Lung (tissue), 12 donors: ENCODE measurements around the gene LRRTM4. TPM values are rescaled to one million over a fixed set of nuclear protein-coding genes. Genes with fewer than 3 reads are reported as not detected.
"Not testable (repeated sequence)": the region's sequence is repeated elsewhere in the genome, so short reads cannot be mapped to it uniquely, and the experiment has no call there.

Source experiments
- ATAC-seq: fragments of 200-7000 bp; cut with Tn5 transposase; one replicate; pipeline ENCODE4 v1.9.1; 2020; ENCODE audit warnings: moderate number of reproducible peaks; ENCODE audit not compliant: insufficient read depth, low FRiP score
- DNase-seq, 3 donors: peaks; one replicate each; pipeline ENCODE4 v3.0.0-alpha.2; 2013 to 2017
- H3K27ac ChIP-seq, 2 donors: one replicate each; pipeline ENCODE4 v1.5.1; 2013; ENCODE audit warnings: mild to moderate bottlenecking in 2 of 2, moderate library complexity in 2 of 2, control low read depth in 1 of 2, inconsistent platforms in 1 of 2, low read depth in 1 of 2, low read length in 1 of 2
- H3K27me3 ChIP-seq, 3 donors: one replicate each; pipeline ENCODE4 v1.5.1; 2013; ENCODE audit warnings: low read length in 2 of 3; ENCODE audit not compliant: control insufficient read depth in 3 of 3, insufficient read depth in 3 of 3
- H3K36me3 ChIP-seq, 4 donors: one replicate each; pipeline ENCODE4 v1.5.1; 2013; ENCODE audit warnings: low read length in 4 of 4, mild to moderate bottlenecking in 1 of 4, moderate library complexity in 1 of 4; ENCODE audit not compliant: control insufficient read depth in 4 of 4, insufficient read depth in 4 of 4
- H3K4me1 ChIP-seq, 5 donors: one replicate each; pipeline ENCODE4 v1.5.1; 2013; ENCODE audit warnings: low read length in 5 of 5, mild to moderate bottlenecking in 2 of 5, moderate library complexity in 1 of 5; ENCODE audit not compliant: control insufficient read depth in 5 of 5, insufficient read depth in 5 of 5
- H3K4me3 ChIP-seq: one replicate; pipeline ENCODE4 v1.5.1; 2013; ENCODE audit warnings: mild to moderate bottlenecking, control low read depth, moderate library complexity
- H3K9ac ChIP-seq, 2 donors: one replicate each; pipeline ENCODE4 v1.5.1; 2013; ENCODE audit warnings: low read length in 2 of 2, control low read depth in 1 of 2; ENCODE audit not compliant: insufficient read depth in 1 of 2
- H3K9me3 ChIP-seq, 4 donors: one replicate each; pipeline ENCODE4 v1.5.1; 2013; ENCODE audit warnings: low read length in 3 of 4, mild to moderate bottlenecking in 1 of 4, moderate library complexity in 1 of 4; ENCODE audit not compliant: control insufficient read depth in 4 of 4, insufficient read depth in 3 of 4
- CTCF ChIP-seq: IDR thresholded peaks from 2 replicates; pipeline ENCODE4 v1.5.1; 2012; ENCODE audit warnings: mild to moderate bottlenecking; ENCODE audit errors: control extremely low read depth, extremely low read depth
- WGBS, 2 donors: extraction: QIAGEN DNeasy Blood & Tissue Kit; methylation state at CpG; one replicate each; pipeline ENCODE4 v1.1.7; 2013; 5-methylcytosine and 5-hydroxymethylcytosine counted together
- polyA plus RNA-seq, 2 donors: library from polyadenylated mRNA; stranded (reverse); fragments of 200-250 nt; gene quantifications; one replicate each; pipeline ENCODE4 v1.2.1, GENCODE V29; 2013
- total RNA-seq, 2 donors: library from RNA; depleted of rRNA in 1 of 2; stranded (reverse); fragments of >200 nt in 1 of 2; gene quantifications; one replicate each; pipeline ENCODE4 v1.2.1, GENCODE V29; 2014 to 2021
- donor health status: control.
- donor health status: control.
- donor health status: Bipolar disorder and iron deficiency.
- donor health status: healthy.
- donor health status: DM: yes; HTN: yes; CAD: no.

The LRRTM4 gene
- total and polyA plus RNA-seq, 4 donors: 0.08 to 9.2 (median 1.2) TPM; not detected in 1

DNA sequence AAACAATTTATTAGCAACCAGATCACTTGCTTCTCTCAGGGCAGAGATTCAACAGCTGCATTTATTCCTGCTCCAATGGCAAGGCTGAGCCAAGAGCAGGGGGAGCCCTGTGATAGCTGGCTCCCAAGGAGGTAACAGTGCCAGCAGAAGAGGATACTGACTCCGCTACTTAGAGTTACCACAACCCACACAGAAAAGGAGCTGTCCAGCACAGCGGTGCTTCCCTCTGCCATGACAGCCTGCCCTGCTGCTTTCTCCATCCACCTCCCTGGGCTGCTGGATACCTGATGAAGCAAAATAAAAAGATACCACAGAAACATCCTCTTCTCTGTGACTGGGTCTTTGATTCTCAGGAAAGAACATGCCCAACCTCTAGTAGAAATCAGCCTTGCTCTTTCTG, 467.2 kb downstream of the LRRTM4 start:
- no peak overlapping the region for H3K9ac ChIP-seq
- H3K4me3 ChIP-seq: no peak overlapping the region
- H3K36me3 ChIP-seq: no peaks in the 10 kb centered on the region
- H3K27ac ChIP-seq: no peak overlapping the region
- ATAC-seq (no peak), DNase-seq (peak; percentile 22 to 71 (median 33))
- H3K9me3 ChIP-seq: no peaks in the 10 kb centered on the region
- H3K27me3 ChIP-seq: no peaks in the 10 kb centered on the region
- 64 to 70% methylated on average over 2 of the region's 2 CpGs for WGBS, 2 donors
- H3K4me1 ChIP-seq: peaks cover 0 to 2% (median 0%) of the 10 kb centered on the region in 5 donors
- TF ChIP-seq CTCF: no peak

DNA sequence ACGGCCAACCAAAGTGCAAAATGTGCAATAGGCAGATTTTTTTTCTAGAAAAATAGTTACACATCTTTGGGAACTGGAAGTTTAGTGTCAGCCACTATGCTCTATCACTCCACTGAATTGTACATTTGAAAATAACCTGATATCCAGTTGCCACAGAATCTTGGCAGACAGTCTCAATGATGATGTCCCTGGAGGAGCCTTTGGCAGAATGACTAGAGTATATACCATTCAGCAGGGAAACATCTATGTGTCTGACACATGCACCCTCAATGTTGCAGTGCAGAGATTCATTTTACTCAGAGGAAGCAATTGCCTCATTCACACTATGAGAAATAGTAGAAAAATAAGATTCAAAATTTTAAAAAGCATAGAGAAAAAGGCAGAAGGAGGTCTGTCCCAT, 475.8 kb downstream of the LRRTM4 start:
- no peak overlapping the region for H3K27ac ChIP-seq
- H3K9ac ChIP-seq: no peak overlapping the region
- ATAC-seq (no peak), DNase-seq (peak in 2 of 3 donors; percentile 17 to 30)
- H3K9me3 ChIP-seq: no peaks in the 10 kb centered on the region
- H3K4me3 ChIP-seq: no peak overlapping the region
- H3K27me3 ChIP-seq: no peaks in the 10 kb centered on the region
- H3K36me3 ChIP-seq: no peaks in the 10 kb centered on the region
- peaks cover 0 to 8% (median 0%) of the 10 kb centered on the region in 5 donors for H3K4me1 ChIP-seq
- TF ChIP-seq CTCF: no peak
- WGBS, 2 donors: 61 to 69% methylated on average over 1 of the region's 1 CpG

GRCh38 chr2:77045456-77045855, 476.7 kb downstream of the LRRTM4 start:
- H3K9ac ChIP-seq, H3K4me1 ChIP-seq, H3K36me3 ChIP-seq, DNase-seq, ATAC-seq, H3K27me3 ChIP-seq, H3K9me3 ChIP-seq, H3K27ac ChIP-seq, H3K4me3 ChIP-seq: not testable (repeated sequence)
- 83 to 87% methylated on average over 2 of the region's 2 CpGs for WGBS, 2 donors

- no peaks in the 10 kb centered on the region for H3K4me1 ChIP-seq
- no peak overlapping the region for H3K4me3 ChIP-seq
- no peak overlapping the region for H3K9ac ChIP-seq
- no peak for TF ChIP-seq CTCF
- H3K9me3 ChIP-seq: no peaks in the 10 kb centered on the region
- no peaks in the 10 kb centered on the region for H3K36me3 ChIP-seq
- H3K27me3 ChIP-seq: no peaks in the 10 kb centered on the region
- DNase-seq (peak in 2 of 3 donors; percentile 23 to 58), ATAC-seq (no peak)
- H3K27ac ChIP-seq: no peak overlapping the region
- WGBS, 2 donors: 10 to 25% methylated on average over 4 of the region's 4 CpGs
Observed at GRCh38 chr2:77034445-77034844, 487.7 kb downstream of the LRRTM4 start.

- not testable (repeated sequence) for H3K27ac ChIP-seq, H3K4me1 ChIP-seq, ATAC-seq, H3K27me3 ChIP-seq, H3K36me3 ChIP-seq, H3K9ac ChIP-seq, H3K4me3 ChIP-seq, DNase-seq, H3K9me3 ChIP-seq
- 92 to 93% methylated on average over 5 of the region's 5 CpGs for WGBS, 2 donors
Observed at GRCh38 chr2:77029237-77029636, 492.9 kb downstream of the LRRTM4 start.
